ENCODE measurements around the gene NREP.
A peak's percentile ranks its signal among the peaks of the same experiment; 100 is the strongest.

The NREP gene

DNA sequence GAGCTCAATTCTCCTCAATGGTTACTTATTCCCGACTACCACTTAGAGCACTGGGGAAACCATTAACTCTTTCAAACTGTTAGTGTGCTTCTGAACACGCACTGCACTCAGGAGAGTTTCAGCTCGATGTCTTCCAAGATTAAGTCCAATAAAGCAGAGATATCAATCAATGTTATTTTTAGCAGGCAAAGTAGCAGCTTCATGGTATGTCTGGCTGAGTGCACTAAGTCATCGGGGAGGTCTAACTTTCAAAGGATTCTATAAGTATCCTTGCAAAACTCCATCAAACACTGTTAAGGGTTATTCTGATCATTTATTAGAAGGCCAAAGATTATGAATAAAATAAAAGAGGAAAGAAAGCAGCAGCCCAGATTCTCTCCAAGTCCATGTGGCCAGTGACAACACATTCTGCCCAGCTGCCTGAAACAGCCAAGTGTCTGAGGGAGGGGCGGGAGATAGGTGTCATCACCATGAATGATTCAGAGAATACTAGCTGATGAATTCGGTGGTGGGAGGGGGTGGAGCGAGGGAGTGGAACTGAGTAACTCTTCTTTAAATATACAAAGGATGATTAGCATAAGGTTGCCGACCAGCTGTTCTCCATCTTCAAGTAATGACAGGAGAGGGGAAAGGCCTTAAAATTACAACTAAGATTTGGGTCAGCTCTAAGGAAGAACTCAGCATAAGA is 21.3 kb downstream of the NREP start:
- no peaks in the 10 kb centered on the region for H3K9me3 ChIP-seq (ENCODE audit: severe bottlenecking)
- peaks cover 9% of the 10 kb centered on the region for H3K36me3 ChIP-seq
- no peaks in the 10 kb centered on the region for H3K27me3 ChIP-seq (ENCODE audit: insufficient read depth, low read depth, severe bottlenecking)
- peak; percentile 30 for DNase-seq
- no peak overlapping the region for H3K4me3 ChIP-seq (ENCODE audit: low read depth, low read length)
- H3K27ac ChIP-seq: no peak overlapping the region; the same call in 1 of the 2 replicates
- TF ChIP-seq, protein P1, sequence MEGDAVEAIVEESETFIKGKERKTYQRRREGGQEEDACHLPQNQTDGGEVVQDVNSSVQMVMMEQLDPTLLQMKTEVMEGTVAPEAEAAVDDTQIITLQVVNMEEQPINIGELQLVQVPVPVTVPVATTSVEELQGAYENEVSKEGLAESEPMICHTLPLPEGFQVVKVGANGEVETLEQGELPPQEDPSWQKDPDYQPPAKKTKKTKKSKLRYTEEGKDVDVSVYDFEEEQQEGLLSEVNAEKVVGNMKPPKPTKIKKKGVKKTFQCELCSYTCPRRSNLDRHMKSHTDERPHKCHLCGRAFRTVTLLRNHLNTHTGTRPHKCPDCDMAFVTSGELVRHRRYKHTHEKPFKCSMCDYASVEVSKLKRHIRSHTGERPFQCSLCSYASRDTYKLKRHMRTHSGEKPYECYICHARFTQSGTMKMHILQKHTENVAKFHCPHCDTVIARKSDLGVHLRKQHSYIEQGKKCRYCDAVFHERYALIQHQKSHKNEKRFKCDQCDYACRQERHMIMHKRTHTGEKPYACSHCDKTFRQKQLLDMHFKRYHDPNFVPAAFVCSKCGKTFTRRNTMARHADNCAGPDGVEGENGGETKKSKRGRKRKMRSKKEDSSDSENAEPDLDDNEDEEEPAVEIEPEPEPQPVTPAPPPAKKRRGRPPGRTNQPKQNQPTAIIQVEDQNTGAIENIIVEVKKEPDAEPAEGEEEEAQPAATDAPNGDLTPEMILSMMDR (IDR thresholded peaks at IDR 0.05; ENCODE audit: low read depth, low read length): no peak

DNA sequence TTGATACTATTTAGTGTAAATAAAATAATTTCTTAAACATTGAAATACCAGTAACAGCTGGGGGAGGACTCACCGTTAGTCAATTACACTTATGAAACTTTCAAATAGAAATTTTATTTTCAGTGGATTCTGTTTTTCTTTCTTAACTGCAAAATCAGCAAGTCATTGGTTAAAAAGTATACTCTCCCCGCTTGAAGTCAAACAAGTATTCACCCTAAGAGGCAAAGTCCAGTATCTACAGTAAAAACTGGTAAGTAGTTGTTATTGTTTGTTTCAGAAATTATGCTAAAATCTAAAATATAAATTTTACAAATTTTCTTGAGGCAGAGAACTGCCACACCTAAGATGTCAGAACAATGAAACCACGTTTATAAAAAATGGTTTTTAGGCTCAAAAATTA is 22.4 kb downstream of the NREP start:
- Histone ChIP-seq H3K9me3 (ENCODE audit: severe bottlenecking) (no peaks in the 10 kb centered on the region), H3K36me3 (peaks cover 9% of the 10 kb centered on the region), H3K27me3 (ENCODE audit: insufficient read depth, low read depth, severe bottlenecking) (no peaks in the 10 kb centered on the region), H3K4me3 (ENCODE audit: low read depth, low read length) (no peak overlapping the region), H3K27ac (peak overlapping the region; percentile 69)
- no peak for DNase-seq
- TF ChIP-seq, protein P1 (IDR thresholded peaks at IDR 0.05; ENCODE audit: low read depth, low read length): no peak

DNA sequence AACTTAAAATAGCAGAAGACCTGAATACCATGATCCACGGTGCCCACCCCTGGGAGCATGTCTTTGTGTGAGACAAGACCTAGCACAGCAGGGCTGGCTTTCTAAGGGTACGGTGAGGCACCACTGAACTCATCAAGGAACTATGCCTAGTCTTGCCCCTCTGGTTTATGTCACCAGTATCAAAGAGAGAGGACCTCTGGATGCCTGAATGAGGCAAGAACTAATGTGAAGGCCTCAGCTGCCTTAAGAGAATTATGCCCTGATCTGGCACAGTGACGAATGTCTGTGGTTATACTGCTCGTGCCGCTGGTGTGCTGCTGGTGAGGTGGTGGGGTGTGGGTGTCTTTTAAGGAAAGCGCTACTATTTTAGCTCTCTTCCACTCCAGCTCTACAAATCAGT is 23.0 kb downstream of the NREP start:
- DNase-seq: peak; percentile 37
- H3K9me3 ChIP-seq (ENCODE audit: severe bottlenecking): no peaks in the 10 kb centered on the region
- TF ChIP-seq, protein P1 (IDR thresholded peaks at IDR 0.05; ENCODE audit: low read depth, low read length): no peak
- no peaks in the 10 kb centered on the region for H3K27me3 ChIP-seq (ENCODE audit: insufficient read depth, low read depth, severe bottlenecking)
- H3K36me3 ChIP-seq: peaks cover 9% of the 10 kb centered on the region
- no peak overlapping the region for H3K4me3 ChIP-seq (ENCODE audit: low read depth, low read length)
- H3K27ac ChIP-seq: peak overlapping the region; percentile 69

DNA sequence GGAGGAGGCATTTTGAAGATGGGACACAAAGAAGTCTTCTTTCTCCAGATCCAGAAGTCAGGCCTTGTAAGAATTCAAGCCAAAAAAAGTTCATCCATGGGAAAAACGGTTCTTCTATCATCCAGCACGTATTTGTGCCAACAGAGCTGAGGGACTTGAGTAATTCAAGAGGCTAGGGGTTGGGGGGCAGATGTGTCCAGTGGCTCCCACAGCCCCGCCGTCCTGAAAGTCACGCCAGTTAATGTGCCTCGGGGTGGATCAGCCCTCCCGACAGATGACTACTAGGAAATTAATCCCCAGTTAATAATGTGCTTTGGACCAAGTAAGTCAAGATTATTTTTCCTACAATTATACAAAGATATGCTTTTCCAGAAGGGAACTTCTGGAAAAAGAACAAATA is 23.4 kb downstream of the NREP start:
- H3K27ac ChIP-seq: peak overlapping the region; percentile 69
- no peaks in the 10 kb centered on the region for H3K9me3 ChIP-seq (ENCODE audit: severe bottlenecking)
- TF ChIP-seq, protein P1 (IDR thresholded peaks at IDR 0.05; ENCODE audit: low read depth, low read length): no peak
- H3K4me3 ChIP-seq (ENCODE audit: low read depth, low read length): no peak overlapping the region
- H3K36me3 ChIP-seq: peaks cover 9% of the 10 kb centered on the region
- no peaks in the 10 kb centered on the region for H3K27me3 ChIP-seq (ENCODE audit: insufficient read depth, low read depth, severe bottlenecking)
- DNase-seq: peak; percentile 49

DNA sequence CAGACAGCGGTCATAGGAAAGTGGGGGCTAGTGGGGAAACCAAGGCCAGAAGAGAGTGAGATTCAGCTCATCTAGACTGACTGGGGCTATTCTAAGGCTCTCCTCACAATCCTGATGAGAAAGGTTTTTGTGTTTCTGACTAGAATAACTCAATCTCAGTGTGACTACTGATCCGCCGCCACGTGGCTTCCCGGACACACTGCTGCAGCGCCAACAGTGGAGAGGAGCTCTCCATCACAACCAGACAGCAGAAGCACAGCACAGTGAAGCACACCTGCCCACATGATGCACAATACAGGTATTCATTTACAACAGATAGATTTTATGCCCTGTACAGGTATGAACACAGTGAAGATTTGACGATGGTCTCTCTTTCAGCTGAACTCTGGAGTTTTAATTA is 25.4 kb downstream of the NREP start:
- Histone ChIP-seq H3K36me3 (peaks cover 9% of the 10 kb centered on the region), H3K4me3 (ENCODE audit: low read depth, low read length) (no peak overlapping the region), H3K27ac (no peak overlapping the region), H3K9me3 (ENCODE audit: severe bottlenecking) (no peaks in the 10 kb centered on the region), H3K27me3 (ENCODE audit: insufficient read depth, low read depth, severe bottlenecking) (no peaks in the 10 kb centered on the region)
- TF ChIP-seq, protein P1 (IDR thresholded peaks at IDR 0.05; ENCODE audit: low read depth, low read length): no peak
- no peak for DNase-seq
